GM12892 (cell line): ENCODE results near the gene CCL22.
A peak's percentile ranks its signal among the peaks of the same experiment; 100 is the strongest.
"Not testable (repeated sequence)": the region's sequence is repeated elsewhere in the genome, so short reads cannot be mapped to it uniquely, and the experiment has no call there.

ENCODE experiments used
- DNase-seq: peaks from one replicate; pipeline ENCODE4 v3.0.0; 2011; ENCODE audit not compliant: insufficient read length
- FAIRE-seq: peaks from 2 replicates; lab custom pipeline; 2011; peaks lifted over from hg19 to GRCh38; lab: Jason Lieb, UNC
- POLR2A ChIP-seq: IDR thresholded peaks from 2 replicates; pipeline ENCODE4 v1.6.1; 2011; ENCODE audit warnings: low read depth, low read length, control low read depth
- POLR2AphosphoS5 ChIP-seq: IDR thresholded peaks from 2 replicates; pipeline ENCODE4 v1.6.1; 2011; ENCODE audit warnings: low read depth, low read length, control low read depth
- TAF1 ChIP-seq: IDR thresholded peaks from 2 replicates; pipeline ENCODE4 v1.6.1; 2011; ENCODE audit warnings: low read depth, mild to moderate bottlenecking, control low read depth, low read length, borderline replicate concordance

The CCL22 gene

GRCh38 chr16:57389087-57389468 is 30.5 kb downstream of the CCL22 start:
- DNase-seq (no peak), FAIRE-seq (no peak)
- no peak for TF ChIP-seq TAF1
- TF ChIP-seq POLR2A: no peak
- no peak for TF ChIP-seq POLR2AphosphoS5

GRCh38 chr16:57390636-57391295 is 32.2 kb downstream of the CCL22 start:
- TF ChIP-seq TAF1 (no peak), POLR2A (no peak), POLR2AphosphoS5 (no peak)
- DNase-seq (no peak), FAIRE-seq (no peak)

GRCh38 chr16:57391300-57391699 is 32.7 kb downstream of the CCL22 start:
- no peak for DNase-seq
- TF ChIP-seq POLR2AphosphoS5 (no peak), POLR2A (no peak), TAF1 (no peak)
- no peak for FAIRE-seq

GRCh38 chr16:57391708-57392107 is 33.1 kb downstream of the CCL22 start:
- FAIRE-seq (no peak), DNase-seq (no peak)
- TF ChIP-seq TAF1: no peak
- no peak for TF ChIP-seq POLR2AphosphoS5
- no peak for TF ChIP-seq POLR2A

GRCh38 chr16:57392694-57393093 is 34.1 kb downstream of the CCL22 start:
- FAIRE-seq (no peak), DNase-seq (no peak)
- TF ChIP-seq POLR2AphosphoS5 (no peak), POLR2A (no peak), TAF1 (no peak)

- FAIRE-seq (no peak), DNase-seq (no peak)
- TF ChIP-seq POLR2A (no peak), TAF1 (no peak), POLR2AphosphoS5 (no peak)
These were observed 35.9 kb downstream of the CCL22 start for GRCh38 chr16:57394444-57394843.

GRCh38 chr16:57395026-57395425 is 36.4 kb downstream of the CCL22 start:
- FAIRE-seq (no peak), DNase-seq (no peak)
- TF ChIP-seq TAF1: no peak
- TF ChIP-seq POLR2A: no peak
- TF ChIP-seq POLR2AphosphoS5: no peak

- FAIRE-seq (no peak), DNase-seq (no peak)
- TF ChIP-seq POLR2A: no peak
- no peak for TF ChIP-seq TAF1
- no peak for TF ChIP-seq POLR2AphosphoS5
These were observed 38.2 kb downstream of the CCL22 start for GRCh38 chr16:57396786-57397185.

GRCh38 chr16:57397493-57397892 is 38.9 kb downstream of the CCL22 start:
- not testable (repeated sequence) for FAIRE-seq, DNase-seq

- peak; percentile 40 for FAIRE-seq
- TF ChIP-seq TAF1: no peak
- TF ChIP-seq POLR2A: no peak
- no peak for TF ChIP-seq POLR2AphosphoS5
- no peak for DNase-seq
These were observed 43.5 kb downstream of the CCL22 start for GRCh38 chr16:57401943-57402640.

GRCh38 chr16:57403965-57404817 is 45.6 kb downstream of the CCL22 start, which contains the start of gene CCL17:
CCL17 (plus strand) TSS chr16:57404767; CDS start chr16:57413933, 9,166 bp downstream.
- FAIRE-seq (no peak), DNase-seq (no peak)
- TF ChIP-seq POLR2A (no peak), TAF1 (no peak), POLR2AphosphoS5 (no peak)
